GM13976 (cell line): ENCODE data around the gene MLXIPL.
"Not testable (repeated sequence)": the region's sequence is repeated elsewhere in the genome, so short reads cannot be mapped to it uniquely, and the experiment has no call there.

Experiments
- DNase-seq: peaks from one replicate; pipeline ENCODE4 v3.0.0; 2012; ENCODE audit warnings: low spot score
- in situ Hi-C: fragments of 300-500 bp; cut with MboI; formaldehyde crosslinking; loops from one replicate; pipeline ENCODE4 v1.12.0; 2022; ENCODE audit warnings: low sequenced_read_pairs, mixed read lengths, inconsistent platforms; ENCODE audit not compliant: unreplicated experiment
- TF ChIP-seq, protein P1 (sequence below): IDR thresholded peaks from 2 replicates; pipeline ENCODE4 v1.5.1; 2012; ENCODE audit warnings: borderline replicate concordance, mild to moderate bottlenecking; ENCODE audit not compliant: insufficient read depth; ENCODE audit errors: extremely low read depth, missing control alignments, control extremely low read depth

MLXIPL gene

DNA sequence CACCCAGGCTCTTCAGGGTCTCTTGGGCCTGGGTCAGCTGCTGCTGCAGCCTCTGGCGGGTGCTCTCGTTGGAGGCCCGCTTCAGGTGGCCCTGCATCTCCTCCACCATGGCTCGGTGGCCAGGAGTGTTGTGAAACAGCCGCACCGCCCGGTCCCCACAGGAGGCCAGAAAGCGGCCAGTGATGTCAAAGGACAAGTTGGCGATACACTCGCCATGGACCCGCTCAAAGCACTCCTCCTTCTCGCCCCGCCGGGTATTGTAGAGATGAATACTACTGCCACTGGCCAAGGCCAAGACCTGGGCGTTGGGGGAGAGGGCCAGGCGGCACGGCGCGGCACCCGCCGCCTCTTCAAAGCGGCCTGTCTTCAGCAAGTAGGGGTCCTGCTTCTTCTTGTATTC, 53.8 kb downstream of the MLXIPL start:
- in situ Hi-C loops = no loop called here
- TF ChIP-seq, protein P1, sequence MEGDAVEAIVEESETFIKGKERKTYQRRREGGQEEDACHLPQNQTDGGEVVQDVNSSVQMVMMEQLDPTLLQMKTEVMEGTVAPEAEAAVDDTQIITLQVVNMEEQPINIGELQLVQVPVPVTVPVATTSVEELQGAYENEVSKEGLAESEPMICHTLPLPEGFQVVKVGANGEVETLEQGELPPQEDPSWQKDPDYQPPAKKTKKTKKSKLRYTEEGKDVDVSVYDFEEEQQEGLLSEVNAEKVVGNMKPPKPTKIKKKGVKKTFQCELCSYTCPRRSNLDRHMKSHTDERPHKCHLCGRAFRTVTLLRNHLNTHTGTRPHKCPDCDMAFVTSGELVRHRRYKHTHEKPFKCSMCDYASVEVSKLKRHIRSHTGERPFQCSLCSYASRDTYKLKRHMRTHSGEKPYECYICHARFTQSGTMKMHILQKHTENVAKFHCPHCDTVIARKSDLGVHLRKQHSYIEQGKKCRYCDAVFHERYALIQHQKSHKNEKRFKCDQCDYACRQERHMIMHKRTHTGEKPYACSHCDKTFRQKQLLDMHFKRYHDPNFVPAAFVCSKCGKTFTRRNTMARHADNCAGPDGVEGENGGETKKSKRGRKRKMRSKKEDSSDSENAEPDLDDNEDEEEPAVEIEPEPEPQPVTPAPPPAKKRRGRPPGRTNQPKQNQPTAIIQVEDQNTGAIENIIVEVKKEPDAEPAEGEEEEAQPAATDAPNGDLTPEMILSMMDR = no peak

DNA sequence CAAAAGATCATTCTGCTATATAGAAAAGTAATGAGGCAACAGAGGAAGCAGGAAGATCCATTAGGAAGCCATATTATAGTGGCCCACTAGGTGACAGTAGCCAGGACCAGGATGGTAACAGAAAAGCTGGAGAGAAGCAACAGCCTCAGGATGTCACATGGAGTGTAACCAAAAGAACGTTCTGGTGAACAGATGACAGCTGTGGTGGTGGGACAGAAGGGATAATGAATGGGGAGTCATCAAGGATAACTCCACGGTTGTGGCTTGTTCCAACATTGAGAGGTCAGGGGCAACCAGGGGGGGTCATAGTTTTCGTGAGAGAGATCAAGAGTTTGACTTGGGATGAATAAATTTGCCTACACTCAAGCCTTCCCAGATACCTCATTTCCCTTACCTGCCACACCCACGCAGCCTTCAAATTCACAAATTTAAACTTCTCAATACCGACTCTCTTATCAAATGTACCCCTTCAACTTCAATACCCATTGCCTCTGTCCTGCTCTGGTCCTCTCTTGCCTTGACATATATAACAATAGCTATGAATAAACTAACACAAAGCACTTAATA, 55.2 kb downstream of the MLXIPL start:
- TF ChIP-seq, protein P1 = no peak
- DNase-seq = no peak
- in situ Hi-C loops = no loop called here

More for the DNA sequence above, 53.8 kb downstream of the MLXIPL start:
- no peak for DNase-seq

DNA sequence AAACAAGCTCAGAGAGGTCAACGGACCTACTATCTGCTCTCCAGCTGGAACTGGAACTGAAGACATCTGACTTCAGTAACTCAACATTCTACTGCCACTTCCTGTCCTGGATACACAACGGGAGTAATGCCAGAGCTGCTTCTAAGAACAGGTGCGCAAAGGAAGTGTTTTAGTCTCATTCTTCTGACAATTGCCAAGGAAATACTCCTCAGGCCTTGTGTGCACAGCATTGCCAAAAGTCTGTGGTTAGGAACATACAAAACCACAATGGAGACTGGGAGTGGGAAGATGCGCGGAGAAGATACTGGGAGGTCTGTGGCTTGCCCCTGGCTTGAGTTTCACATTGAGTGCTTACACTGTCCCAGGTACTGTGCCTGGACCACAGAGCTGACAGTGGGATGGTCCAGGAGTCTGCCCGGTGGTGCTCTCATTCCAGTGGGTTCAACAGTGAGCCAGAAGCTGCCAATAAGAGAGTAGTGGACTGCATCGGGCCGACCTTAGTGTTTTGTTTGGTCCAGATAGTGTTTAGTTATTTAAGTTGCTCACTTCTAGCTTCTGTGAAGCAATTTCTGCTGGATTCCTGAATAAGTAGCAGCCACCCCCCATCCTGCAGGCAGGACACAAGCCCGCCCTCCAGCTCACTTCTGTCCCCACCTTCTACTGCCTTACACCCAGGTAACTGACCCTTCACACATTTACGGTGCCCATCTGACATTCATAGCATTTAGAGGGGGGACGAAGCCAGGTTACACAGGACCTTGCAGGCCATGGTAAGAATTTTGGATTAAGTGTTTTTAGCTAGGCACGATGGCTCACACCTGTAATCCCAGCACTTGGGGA, 56.3 kb downstream of the MLXIPL start:
- no peak for DNase-seq
- TF ChIP-seq, protein P1 = no peak
- in situ Hi-C loops = no loop called here

DNA sequence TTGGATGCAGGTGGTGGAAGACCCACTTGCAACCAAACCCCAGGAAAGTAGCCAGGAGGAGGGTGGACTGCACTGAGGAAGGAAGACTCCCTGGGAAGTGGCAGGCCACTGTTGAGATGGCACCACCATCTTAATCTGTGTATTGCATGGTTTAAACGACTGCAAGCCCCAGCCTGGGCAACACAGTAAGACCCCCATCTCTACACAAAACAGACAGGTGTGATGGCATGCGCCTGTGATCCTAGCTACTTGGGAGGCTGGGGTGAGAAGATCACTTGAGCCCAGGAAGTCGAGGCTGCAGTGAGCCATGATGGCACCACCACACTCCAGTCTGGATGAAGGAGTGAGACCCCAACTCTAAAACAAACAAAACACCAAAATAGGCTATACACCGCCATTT, 57.2 kb downstream of the MLXIPL start:
- TF ChIP-seq, protein P1 = no peak
- DNase-seq = no peak
- in situ Hi-C loops = no loop called here

DNA sequence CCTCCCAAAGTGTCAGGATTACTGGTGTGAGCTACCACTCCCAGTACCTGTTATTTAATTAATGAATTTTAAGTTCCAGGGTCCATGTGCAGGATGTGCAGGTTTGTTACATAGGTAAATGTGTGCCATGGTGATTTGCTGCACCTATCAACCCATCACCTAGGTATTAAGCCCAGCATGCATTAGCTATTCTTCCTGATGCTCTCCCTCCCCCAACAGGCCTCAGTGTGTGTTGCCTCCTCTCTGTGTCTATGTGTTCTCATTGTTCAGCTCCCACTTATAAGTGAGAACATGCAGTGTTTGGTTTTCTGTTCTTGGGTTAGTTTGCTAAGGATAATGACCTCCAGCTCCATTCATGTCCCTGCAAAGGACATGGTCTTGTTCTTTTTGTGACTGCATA, 57.9 kb downstream of the MLXIPL start:
- in situ Hi-C loops, DNase-seq: not testable (repeated sequence)

DNA sequence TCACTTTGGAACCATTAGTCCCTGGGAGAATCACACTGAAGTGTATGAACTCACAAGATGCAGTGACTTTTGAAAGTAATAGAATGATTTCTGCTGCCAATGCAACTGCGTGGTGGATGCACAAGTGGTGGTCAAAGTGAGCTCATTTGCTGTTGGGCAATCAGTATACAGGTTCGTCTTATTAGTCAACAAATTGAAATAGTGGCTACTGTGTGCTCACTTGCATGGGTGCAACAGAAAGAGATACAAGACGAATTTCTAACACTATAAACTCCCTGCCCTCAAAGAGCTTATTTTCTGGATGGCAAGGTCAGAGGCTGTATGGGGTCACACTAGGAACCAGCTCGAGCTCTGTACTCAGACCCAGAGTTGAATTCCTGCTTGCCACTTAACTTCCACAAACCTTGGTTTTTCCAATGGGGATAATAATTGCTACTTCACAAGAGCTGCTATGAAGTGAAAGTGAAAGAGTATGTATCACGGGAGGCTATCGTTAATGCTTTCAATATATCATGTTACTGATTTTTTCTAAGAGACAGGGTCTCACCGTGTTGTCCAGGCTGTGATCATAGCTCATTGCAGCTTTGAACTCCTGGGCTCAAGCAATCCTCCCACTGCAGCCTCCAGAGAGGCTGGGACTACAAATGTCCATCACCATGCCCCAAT, 58.5 kb downstream of the MLXIPL start:
- DNase-seq = no peak
- TF ChIP-seq, protein P1 = no peak
- in situ Hi-C loops = no loop called here
